Stimulated activated naive CD8-positive, alpha-beta T cell treated with anti-CD3 and anti-CD28 coated beads, Interleukin-15, Interleukin-2, amounts not matched to agents 100 U/mL and 50 U/mL, for 24 hours (primary cell): ENCODE results near the gene C16orf95.
"Not testable (repeated sequence)": the region's sequence is repeated elsewhere in the genome, so short reads cannot be mapped to it uniquely, and the experiment has no call there.

Source experiments
- ATAC-seq: fragments of 150-1000 bp; cut with Tn5 transposase; one replicate; pipeline ENCODE4 v1.10.0; 2021
- DNase-seq: peaks from one replicate; pipeline ENCODE4 v3.0.0; 2021

Gene C16orf95

DNA sequence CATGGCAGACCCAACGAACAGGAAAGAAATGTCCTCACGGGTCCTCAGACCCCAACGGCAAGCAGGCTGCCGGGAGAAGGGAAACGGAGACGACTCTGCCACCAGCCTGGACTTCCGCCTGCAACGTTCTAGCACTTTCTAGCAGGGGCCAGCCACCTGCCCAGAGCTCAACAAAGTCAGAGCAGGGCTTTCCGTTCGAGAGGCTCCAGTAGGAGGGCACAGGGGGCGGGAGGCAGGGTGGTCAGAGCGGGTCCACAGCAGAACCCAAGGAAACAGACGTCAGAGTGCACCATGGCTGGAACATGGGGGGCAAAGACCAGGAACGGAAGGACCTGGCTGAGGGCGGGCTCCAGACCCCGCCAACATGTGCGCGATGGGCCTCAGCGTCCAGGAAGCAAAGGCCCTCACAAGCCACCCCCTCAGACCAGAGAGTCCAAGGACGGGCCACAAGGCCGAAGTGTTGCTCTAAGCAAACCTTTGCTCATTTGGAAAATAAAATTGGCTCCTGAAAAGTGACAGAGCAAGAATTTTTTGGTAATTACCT lies 29.4 kb upstream of the C16orf95 start:
- ATAC-seq: no peak
- DNase-seq: no peak

GRCh38 chr16:87345726-87346424 lies 28.7 kb upstream of the C16orf95 start:
- no peak for ATAC-seq
- no peak for DNase-seq

- DNase-seq (peak; percentile 59), ATAC-seq (peak; percentile 70)
Observed at GRCh38 chr16:87344931-87345631, 27.9 kb upstream of the C16orf95 start.

- DNase-seq (no peak), ATAC-seq (no peak)
Observed at GRCh38 chr16:87344165-87344930, 27.2 kb upstream of the C16orf95 start.

DNA sequence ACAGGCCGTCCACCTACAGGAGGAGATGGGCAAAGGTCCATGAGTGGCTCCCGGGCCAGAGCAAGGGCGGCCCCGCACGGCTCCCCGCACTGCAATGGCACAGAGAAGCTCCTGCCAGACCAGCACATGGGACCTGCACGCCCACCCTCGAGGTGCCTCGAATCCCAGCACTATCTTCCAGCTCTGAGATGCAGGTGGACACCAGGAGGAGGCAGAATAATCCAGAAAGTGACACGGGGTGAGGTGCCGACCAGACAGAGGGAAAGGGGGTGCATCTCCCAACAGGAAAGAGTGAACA lies 26.5 kb upstream of the C16orf95 start:
- ATAC-seq: no peak
- no peak for DNase-seq

GRCh38 chr16:87342978-87343752 lies 26.0 kb upstream of the C16orf95 start:
- no peak for ATAC-seq

DNA sequence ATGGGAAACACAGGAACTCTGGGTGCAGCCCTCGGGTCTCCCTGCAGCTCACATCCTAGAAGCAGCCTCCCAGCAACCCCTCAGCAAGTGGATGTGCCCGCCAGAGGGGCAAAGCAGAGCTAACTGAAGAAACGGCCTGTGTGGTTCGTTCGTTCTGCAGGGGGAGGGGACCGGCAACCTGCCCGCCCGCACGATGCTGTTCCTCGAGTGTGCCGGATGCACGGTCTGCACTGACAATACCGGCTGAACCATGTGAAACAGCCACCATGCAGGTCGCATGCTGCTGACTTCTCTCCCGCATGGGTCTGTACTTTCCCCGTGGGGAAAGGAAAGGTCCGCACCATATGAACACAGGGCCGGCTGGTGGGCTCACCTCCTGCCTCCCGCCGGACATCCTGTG lies 25.3 kb upstream of the C16orf95 start:
- ATAC-seq (no peak), DNase-seq (no peak)

More at GRCh38 chr16:87342978-87343752, 26.0 kb upstream of the C16orf95 start:
- DNase-seq: no peak

DNA sequence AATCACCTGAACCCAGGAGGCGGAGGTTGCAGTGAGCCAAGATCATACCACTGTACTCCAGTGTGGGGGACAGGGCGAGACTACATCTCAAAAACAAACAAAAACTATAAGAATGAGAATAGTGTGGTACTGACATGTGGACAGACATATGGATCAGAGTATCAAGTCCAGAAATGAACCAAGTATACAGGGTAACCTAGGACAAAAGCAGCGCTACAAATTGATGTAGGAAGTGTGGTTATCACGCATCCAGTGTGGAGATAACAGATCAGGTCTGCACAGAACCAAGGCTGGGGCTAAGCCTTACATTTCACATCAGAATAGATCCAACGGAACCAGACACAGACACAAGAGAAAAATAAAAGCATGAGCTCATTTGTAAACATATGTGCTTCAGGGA lies 23.0 kb upstream of the C16orf95 start:
- DNase-seq (no peak), ATAC-seq (no peak)

- not testable (repeated sequence) for DNase-seq, ATAC-seq
Observed at GRCh38 chr16:87339724-87340105, 22.5 kb upstream of the C16orf95 start.

GRCh38 chr16:87339086-87339723 lies 22.0 kb upstream of the C16orf95 start:
- DNase-seq: no peak
- ATAC-seq: no peak

- no peak for ATAC-seq
- no peak for DNase-seq
Observed at GRCh38 chr16:87338155-87338765, 21.1 kb upstream of the C16orf95 start.

GRCh38 chr16:87337262-87337771 lies 20.1 kb upstream of the C16orf95 start:
- DNase-seq: no peak
- no peak for ATAC-seq

DNA sequence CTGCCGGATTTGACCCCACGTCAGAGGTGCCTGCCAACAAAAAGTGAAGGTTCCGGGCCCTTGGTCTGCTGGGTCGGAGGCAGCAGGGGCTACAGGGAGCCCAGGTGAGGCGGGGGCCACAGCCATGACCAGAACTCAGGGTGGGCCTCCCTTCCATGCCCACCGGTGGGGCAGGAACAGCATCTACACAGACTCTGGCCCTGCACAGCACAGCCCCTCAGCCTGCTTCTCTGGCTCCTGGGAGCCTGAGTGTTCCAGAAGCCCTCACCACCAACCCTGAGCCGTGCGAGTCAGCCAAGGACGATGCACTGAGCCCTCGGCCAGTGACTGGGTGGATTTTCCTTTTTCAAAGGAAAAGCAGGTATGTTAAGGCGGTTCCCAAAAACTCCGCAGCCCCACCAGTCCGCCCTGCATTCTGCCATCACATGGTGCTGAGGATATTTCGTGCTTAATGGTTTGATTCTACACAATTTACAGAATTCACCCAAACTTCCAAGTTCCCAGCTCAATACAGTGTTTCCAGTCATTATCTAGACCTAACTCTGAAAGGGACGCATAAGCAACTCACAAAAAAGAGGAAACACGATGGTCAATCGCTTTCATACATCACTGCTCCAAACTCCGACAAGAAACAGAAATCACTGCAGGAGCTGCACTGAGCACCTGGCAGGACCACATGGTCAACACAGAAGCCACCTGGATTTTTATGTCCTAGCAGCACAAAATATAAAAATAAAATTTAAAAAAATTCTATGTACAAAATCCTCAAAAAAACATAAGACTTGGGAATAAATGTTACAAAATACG lies 19.4 kb upstream of the C16orf95 start:
- no peak for ATAC-seq
- no peak for DNase-seq

DNA sequence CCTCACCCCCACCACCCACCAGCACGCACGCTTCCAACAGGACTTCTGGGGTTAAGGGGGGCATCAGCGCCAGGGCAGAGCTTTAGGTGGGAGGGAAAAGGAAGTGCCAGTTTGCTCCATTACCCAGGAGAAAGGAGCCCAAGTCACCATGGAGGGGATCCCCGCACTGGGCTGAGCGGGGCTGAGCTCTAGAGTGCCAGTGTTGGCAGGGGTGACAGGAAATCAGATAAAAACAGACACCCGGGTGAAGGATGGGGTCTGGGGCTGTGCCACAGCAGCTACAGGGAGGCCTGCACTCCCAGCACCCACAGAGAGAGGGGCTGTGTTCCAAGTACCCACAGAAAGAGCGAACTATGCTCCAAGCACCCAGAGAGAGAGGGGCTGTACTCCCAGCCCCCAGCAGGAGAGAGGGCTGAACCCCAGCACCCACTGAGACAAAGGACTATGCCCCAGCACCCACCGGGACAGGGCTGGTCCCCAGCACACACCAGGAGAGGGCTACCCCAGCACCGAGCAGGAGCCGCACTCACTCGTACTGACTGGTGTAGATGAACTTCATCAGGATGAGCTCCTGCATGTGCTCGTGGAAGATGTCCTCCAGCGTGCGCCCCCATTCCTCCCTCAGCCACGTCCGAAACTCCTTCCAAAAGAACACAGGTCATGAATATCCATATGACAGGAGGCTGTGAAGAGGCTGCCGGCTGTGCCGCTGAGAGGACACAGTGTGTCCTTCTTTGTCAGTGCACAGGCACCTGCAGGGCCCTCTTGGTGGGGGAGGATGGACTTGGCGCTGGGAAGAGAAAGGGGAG lies 18.6 kb upstream of the C16orf95 start:
- ATAC-seq (no peak), DNase-seq (no peak)

DNA sequence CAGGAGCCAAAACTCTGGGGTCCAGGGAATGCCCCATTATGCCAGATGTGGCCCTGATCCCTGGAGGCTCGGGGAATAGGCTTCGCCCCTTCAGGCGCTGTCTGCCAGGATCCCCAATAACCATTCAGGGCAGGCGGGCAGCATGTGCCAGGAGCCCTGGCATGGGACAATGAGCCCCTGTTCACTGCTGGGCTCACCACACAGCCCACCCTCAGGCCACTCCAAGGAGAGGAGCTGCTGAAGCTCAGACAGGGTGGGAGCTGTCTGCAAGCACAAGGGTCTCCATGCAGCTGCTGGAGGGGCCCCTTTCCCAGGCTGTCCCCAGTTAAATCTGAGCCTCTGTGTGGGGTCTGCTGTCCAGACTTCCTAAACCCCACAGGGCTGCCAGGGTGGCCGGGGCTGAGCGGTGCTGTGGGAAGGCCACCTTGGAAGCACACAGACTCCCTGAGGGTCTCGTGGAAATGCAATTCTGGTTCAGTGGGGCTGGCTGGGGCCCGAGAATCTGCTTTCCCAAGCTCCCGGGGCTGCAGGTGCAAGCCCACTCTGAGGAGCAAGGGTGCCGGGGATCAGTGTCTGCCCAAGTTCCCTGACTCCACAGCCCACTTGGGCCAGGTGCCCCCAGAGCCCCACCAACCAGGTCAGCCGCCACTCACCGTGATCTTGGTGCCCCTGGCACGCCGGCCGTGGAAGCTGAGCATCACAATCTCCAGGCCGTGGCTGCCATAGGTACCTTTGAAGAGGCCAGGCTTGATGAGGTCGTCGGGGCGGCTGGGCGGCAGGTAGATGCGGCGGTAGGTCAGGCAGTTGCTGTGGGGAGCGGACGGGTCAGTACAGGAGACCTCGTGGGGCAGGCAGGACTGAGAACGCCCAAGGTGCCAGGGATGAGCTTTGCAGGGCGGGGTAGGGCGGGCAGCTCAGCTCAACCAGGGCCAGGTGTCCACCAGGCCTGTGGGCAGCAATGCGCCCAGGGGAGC lies 17.7 kb upstream of the C16orf95 start:
- ATAC-seq (no peak), DNase-seq (no peak)

DNA sequence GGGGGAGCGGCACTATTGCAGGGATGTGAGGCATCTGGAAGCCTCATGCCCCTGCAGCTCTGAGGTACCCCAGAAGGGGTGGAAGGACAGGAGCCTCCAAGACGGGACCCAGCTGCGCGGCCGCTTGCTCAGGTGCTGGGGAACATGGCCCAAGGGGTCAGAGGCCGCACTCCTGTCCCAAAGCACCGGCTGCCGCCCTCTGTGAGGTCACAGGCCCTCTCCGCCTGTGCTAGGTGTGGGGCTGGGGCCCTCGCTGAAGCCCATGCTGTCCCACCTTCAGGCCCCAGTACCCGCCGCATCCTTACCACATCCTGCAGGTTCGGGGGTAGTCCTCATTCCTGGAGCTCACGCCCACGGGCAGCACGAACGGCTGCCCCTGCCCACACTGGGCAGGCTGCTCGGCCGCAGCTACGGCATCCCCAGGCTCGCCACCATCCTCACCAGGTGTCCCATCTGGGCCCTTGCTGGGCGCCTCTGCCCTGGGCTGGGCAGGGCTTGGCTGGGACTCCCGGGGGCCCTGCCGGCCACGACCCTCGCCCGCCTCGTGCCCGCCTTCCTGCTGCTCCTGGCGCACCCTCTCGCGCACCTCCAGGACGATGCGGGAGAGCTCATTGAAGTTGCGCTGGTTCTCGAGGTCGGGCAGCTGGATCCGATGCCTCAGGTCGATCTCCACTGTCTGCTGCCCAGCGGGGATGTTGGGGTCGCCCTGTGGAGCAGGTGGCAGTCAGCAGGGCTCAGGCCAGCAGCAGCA lies 16.6 kb upstream of the C16orf95 start:
- ATAC-seq (no peak), DNase-seq (no peak)

DNA sequence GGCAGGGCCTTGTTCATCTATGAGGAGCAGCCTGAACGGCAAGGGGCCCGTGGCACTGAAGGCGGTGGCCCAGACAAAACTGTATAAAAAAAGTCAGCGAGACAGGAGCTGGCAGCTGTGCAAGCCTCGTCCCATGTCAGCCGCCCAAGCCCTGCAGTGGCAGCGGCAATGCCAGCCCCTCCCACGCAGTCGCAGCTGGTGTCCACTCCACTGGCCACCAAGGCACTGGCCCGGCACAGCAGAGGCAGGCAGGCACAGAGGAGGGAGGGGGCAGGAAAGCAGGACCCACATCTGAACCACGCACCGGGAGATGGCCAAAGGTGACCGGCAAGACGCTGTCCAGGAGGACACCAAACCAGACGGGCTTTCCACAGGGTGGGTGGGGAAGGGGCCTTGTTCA lies 15.9 kb upstream of the C16orf95 start:
- no peak for ATAC-seq
- no peak for DNase-seq
